Neural progenitor cell (in vitro differentiated cells): Measurements from ENCODE around the gene SIX3. TPM values are rescaled to one million over a fixed set of nuclear protein-coding genes. Genes with fewer than 3 reads are reported as not detected.
A peak's percentile ranks its signal among the peaks of the same experiment; 100 is the strongest.

Source experiments
- DNase-seq: peaks from one replicate; pipeline ENCODE4 v3.0.0-alpha.2; 2016; ENCODE audit warnings: low spot score
- H2AFZ ChIP-seq: fragments of 200-600 bp; sonication (generic); replicated peaks from 2 replicates; pipeline ENCODE4 v1.6.1; 2016; ENCODE audit warnings: antibody characterized with exemption
- H3F3A ChIP-seq: fragments of 200-600 bp; sonication (generic); 2 replicates; pipeline ENCODE4 v1.6.1; 2016; ENCODE audit warnings: antibody characterized with exemption, low read depth
- H3K27ac ChIP-seq: fragments of 200-600 bp; sonication (generic); 2 replicates; pipeline ENCODE4 v1.5.1; 2016; ENCODE audit warnings: mild to moderate bottlenecking
- H3K27me3 ChIP-seq: fragments of 200-600 bp; sonication (generic); 2 replicates; pipeline ENCODE4 v1.6.1; 2016; ENCODE audit warnings: mild to moderate bottlenecking, moderate library complexity
- H3K36me3 ChIP-seq: fragments of 200-600 bp; sonication (generic); 2 replicates; pipeline ENCODE4 v1.5.1; 2016
- H3K4me1 ChIP-seq: fragments of 200-600 bp; sonication (generic); 2 replicates; pipeline ENCODE4 v1.6.1; 2016; ENCODE audit warnings: mixed run types
- H3K4me2 ChIP-seq: fragments of 200-600 bp; sonication (generic); 2 replicates; pipeline ENCODE4 v1.6.1; 2016
- H3K4me3 ChIP-seq: fragments of 200-600 bp; sonication (generic); 2 replicates; pipeline ENCODE4 v1.5.1; 2016
- H3K79me2 ChIP-seq: fragments of 200-600 bp; sonication (generic); 2 replicates; pipeline ENCODE4 v1.6.1; 2016; ENCODE audit warnings: low read depth
- H3K9ac ChIP-seq: fragments of 200-600 bp; sonication (generic); 2 replicates; pipeline ENCODE4 v1.6.1; 2016
- H3K9me3 ChIP-seq: fragments of 200-600 bp; sonication (generic); 2 replicates; pipeline ENCODE4 v1.5.1; 2016; ENCODE audit warnings: low read depth
- H4K20me1 ChIP-seq: fragments of 200-600 bp; sonication (generic); 2 replicates; pipeline ENCODE4 v1.6.1; 2016; ENCODE audit warnings: low read depth
- H3K27ac Mint-ChIP-seq: 3 replicates; pipeline ENCODE4 v1.8.0; 2021; ENCODE audit warnings: mixed read lengths
- H3K27me3 Mint-ChIP-seq: 2 replicates; pipeline ENCODE4 v1.8.0; 2022; ENCODE audit warnings: low read depth, mild to moderate bottlenecking, inconsistent platforms, moderate library complexity, mixed read lengths; ENCODE audit not compliant: insufficient read depth
- H3K36me3 Mint-ChIP-seq: 3 replicates; pipeline ENCODE4 v1.8.0; 2021; ENCODE audit warnings: mixed read lengths
- H3K4me1 Mint-ChIP-seq: 3 replicates; pipeline ENCODE4 v1.8.0; 2021; ENCODE audit warnings: mixed read lengths
- H3K4me3 Mint-ChIP-seq: 3 replicates; pipeline ENCODE4 v1.8.0; 2021; ENCODE audit warnings: mild to moderate bottlenecking, moderate library complexity, mixed read lengths
- H3K9me3 Mint-ChIP-seq: 3 replicates; pipeline ENCODE4 v1.8.0; 2020; ENCODE audit warnings: mixed read lengths
- EZH2 ChIP-seq: fragments of 200-600 bp; sonication (generic); IDR thresholded peaks from 2 replicates; pipeline ENCODE4 v1.6.1; 2017; ENCODE audit warnings: antibody characterized with exemption, mild to moderate bottlenecking, moderate library complexity
- EZH2phosphoT487 ChIP-seq: fragments of 200-600 bp; sonication (generic); IDR thresholded peaks from 2 replicates; pipeline ENCODE4 v1.6.1; 2017; ENCODE audit warnings: antibody characterized with exemption
- total RNA-seq: library from RNA; depleted of rRNA; stranded (reverse); fragments of >200 nt; gene quantifications from 2 replicates; pipeline ENCODE4 v1.2.3, GENCODE V29; 2015; ENCODE audit warnings: low replicate concordance
- TF ChIP-seq, protein P1 (sequence below): fragments of 200-600 bp; sonication (generic); IDR thresholded peaks from 2 replicates; pipeline ENCODE4 v1.5.1; 2017; ENCODE audit warnings: antibody characterized with exemption, mild to moderate bottlenecking

Gene SIX3
- total RNA-seq, 1 donor from 2014 or later = 14.5 TPM

DNA sequence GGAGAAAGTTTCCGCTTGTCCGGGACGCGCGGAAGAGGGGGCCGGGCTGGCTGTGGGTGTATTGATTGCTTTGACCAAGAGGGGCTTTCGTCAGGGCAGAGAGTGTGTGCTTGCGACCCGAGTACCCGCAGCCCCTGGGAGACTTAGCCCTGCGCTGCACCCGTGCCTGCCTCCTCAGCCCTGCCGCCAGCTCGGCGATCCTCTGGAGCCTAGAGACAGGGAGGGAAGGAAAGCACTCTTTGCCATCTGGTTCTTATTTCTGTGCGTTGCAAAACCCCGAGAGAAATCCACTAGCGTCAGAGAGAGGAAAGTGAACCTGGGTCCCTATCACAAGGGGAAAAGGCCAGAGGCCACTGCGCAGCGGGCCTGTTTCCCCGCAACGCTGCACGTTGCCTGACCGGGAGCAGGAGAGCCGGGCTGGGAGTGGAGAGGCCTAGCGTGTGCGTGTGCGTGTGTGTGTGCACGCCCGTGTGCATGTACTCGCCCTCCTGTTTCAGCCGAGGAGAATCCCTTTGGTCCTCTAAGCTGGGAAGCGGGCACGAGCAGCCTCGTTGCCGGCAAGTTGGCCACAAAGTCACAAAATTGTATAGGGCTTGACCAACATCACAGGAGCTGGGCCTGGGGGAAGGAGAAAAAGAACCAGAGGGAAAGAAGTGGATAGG is 1.7 kb downstream of the SIX3 start:
- peaks cover 2% of the 10 kb centered on the region for H3K36me3 Mint-ChIP-seq
- Histone ChIP-seq H4K20me1 (peaks cover 64% of the 10 kb centered on the region), H3K27ac (peak overlapping the region; percentile 76), H3K79me2 (peaks cover 99% of the 10 kb centered on the region), H3K4me1 (peaks cover 55% of the 10 kb centered on the region), H2AFZ (no peak overlapping the region), H3K9me3 (no peaks in the 10 kb centered on the region), H3F3A (peaks cover 94% of the 10 kb centered on the region), H3K4me2 (peak overlapping the region; percentile 99), H3K36me3 (no peaks in the 10 kb centered on the region), H3K27me3 (peaks cover 81% of the 10 kb centered on the region), H3K4me3 (peak overlapping the region; percentile 96), H3K9ac (peak overlapping the region; percentile 77)
- no peak overlapping the region for H3K27ac Mint-ChIP-seq
- H3K4me1 Mint-ChIP-seq = peaks cover 43% of the 10 kb centered on the region
- H3K9me3 Mint-ChIP-seq = no peaks in the 10 kb centered on the region
- H3K27me3 Mint-ChIP-seq = peaks cover 77% of the 10 kb centered on the region
- peak overlapping the region; percentile 88 for H3K4me3 Mint-ChIP-seq
- TF ChIP-seq EZH2phosphoT487 = no peak
- TF ChIP-seq EZH2 = no peak
- TF ChIP-seq, protein P1, sequence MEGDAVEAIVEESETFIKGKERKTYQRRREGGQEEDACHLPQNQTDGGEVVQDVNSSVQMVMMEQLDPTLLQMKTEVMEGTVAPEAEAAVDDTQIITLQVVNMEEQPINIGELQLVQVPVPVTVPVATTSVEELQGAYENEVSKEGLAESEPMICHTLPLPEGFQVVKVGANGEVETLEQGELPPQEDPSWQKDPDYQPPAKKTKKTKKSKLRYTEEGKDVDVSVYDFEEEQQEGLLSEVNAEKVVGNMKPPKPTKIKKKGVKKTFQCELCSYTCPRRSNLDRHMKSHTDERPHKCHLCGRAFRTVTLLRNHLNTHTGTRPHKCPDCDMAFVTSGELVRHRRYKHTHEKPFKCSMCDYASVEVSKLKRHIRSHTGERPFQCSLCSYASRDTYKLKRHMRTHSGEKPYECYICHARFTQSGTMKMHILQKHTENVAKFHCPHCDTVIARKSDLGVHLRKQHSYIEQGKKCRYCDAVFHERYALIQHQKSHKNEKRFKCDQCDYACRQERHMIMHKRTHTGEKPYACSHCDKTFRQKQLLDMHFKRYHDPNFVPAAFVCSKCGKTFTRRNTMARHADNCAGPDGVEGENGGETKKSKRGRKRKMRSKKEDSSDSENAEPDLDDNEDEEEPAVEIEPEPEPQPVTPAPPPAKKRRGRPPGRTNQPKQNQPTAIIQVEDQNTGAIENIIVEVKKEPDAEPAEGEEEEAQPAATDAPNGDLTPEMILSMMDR = no peak
- DNase-seq = no peak

DNA sequence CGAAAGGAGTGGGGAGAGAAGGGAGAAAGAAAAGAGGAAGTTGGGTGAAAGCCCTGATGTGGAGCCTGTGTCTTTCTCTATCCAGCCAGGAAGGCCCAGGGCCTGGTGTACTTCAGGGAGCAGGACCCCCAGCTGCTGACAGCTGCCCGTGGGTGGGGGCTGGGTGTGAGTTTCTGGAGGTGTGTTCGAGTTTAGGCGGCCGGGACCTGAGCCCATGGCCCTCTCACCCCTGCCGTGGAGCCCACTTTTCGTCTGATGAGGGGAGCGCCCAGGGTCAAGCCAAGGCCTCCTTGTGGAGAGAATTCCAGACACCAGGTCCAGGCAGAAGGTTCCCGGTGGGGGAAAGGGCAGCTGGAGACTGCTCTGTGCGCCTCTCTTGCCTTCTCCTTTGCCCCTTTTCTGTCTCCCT is 2.2 kb downstream of the SIX3 start:
- Histone ChIP-seq H3K27ac (peak overlapping the region; percentile 76), H3K79me2 (peaks cover 99% of the 10 kb centered on the region), H3K9me3 (no peaks in the 10 kb centered on the region), H2AFZ (no peak overlapping the region), H3K4me3 (peak overlapping the region; percentile 96), H3K9ac (peak overlapping the region; percentile 77), H3F3A (peaks cover 94% of the 10 kb centered on the region), H4K20me1 (peaks cover 65% of the 10 kb centered on the region), H3K36me3 (no peaks in the 10 kb centered on the region), H3K4me2 (peak overlapping the region; percentile 99), H3K27me3 (peaks cover 85% of the 10 kb centered on the region), H3K4me1 (peaks cover 60% of the 10 kb centered on the region)
- H3K4me1 Mint-ChIP-seq = peaks cover 45% of the 10 kb centered on the region
- H3K27me3 Mint-ChIP-seq = peaks cover 74% of the 10 kb centered on the region
- peak overlapping the region; percentile 88 for H3K4me3 Mint-ChIP-seq
- peaks cover 2% of the 10 kb centered on the region for H3K36me3 Mint-ChIP-seq
- no peaks in the 10 kb centered on the region for H3K9me3 Mint-ChIP-seq
- no peak overlapping the region for H3K27ac Mint-ChIP-seq
- DNase-seq = peak; percentile 47
- TF ChIP-seq EZH2phosphoT487 (no peak), EZH2 (no peak)
- TF ChIP-seq, protein P1 = no peak

GRCh38 chr2:44944102-44944951 is 2.8 kb downstream of the SIX3 start:
- Histone ChIP-seq H3K27me3 (peaks cover 91% of the 10 kb centered on the region), H3K4me3 (peak overlapping the region; percentile 96), H3K9me3 (no peaks in the 10 kb centered on the region), H3K4me2 (peak overlapping the region; percentile 99), H3F3A (peaks cover 94% of the 10 kb centered on the region), H3K79me2 (peaks cover 99% of the 10 kb centered on the region), H3K36me3 (no peaks in the 10 kb centered on the region), H2AFZ (no peak overlapping the region), H4K20me1 (peaks cover 72% of the 10 kb centered on the region), H3K4me1 (peaks cover 66% of the 10 kb centered on the region), H3K9ac (peak overlapping the region; percentile 77), H3K27ac (peak overlapping the region; percentile 76)
- peak; percentile 61 for DNase-seq
- peak; percentile 58 for TF ChIP-seq EZH2
- no peak for TF ChIP-seq EZH2phosphoT487
- Mint-ChIP-seq H3K4me3 (peak overlapping the region; percentile 88), H3K27ac (no peak overlapping the region), H3K27me3 (peaks cover 78% of the 10 kb centered on the region), H3K36me3 (peaks cover 2% of the 10 kb centered on the region), H3K4me1 (peaks cover 51% of the 10 kb centered on the region), H3K9me3 (no peaks in the 10 kb centered on the region)
